Ureter (tissue), 1 donor: ENCODE results near the gene CAST. TPM values are rescaled to one million over a fixed set of nuclear protein-coding genes. Genes with fewer than 3 reads are reported as not detected.

ENCODE experiments used
- DNase-seq: peaks from one replicate; pipeline ENCODE4 v3.0.0-alpha.2; 2020; ENCODE audit warnings: low spot score
- total RNA-seq: library from RNA; stranded (reverse); gene quantifications from one replicate; pipeline ENCODE4 v1.2.4, GENCODE V29; 2023
- donor health status: DM: yes; HTN: yes; CAD: no.

Gene CAST
- total RNA-seq, 1 donor from 2014 or later, result 473 TPM

DNA sequence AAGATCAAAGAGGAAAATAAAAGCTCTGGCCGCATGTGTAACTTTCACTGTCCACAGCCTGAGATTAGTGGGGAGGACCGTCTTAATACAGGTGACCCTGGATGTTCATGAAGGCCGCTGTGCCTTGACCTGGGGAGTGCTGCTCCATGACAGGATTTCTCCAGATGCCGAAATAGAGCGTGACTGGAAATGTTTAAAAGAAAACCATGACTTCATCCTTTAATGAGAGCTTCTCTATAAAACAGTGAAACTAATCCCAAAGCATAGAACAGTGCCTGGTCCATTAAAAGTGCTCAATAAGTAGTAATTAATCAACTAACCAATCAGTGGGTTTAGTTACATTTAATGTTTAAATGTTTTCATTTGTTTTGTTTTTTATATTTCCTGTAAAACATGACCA, 82.8 kb downstream of the CAST start:
- DNase-seq, result no peak

DNA sequence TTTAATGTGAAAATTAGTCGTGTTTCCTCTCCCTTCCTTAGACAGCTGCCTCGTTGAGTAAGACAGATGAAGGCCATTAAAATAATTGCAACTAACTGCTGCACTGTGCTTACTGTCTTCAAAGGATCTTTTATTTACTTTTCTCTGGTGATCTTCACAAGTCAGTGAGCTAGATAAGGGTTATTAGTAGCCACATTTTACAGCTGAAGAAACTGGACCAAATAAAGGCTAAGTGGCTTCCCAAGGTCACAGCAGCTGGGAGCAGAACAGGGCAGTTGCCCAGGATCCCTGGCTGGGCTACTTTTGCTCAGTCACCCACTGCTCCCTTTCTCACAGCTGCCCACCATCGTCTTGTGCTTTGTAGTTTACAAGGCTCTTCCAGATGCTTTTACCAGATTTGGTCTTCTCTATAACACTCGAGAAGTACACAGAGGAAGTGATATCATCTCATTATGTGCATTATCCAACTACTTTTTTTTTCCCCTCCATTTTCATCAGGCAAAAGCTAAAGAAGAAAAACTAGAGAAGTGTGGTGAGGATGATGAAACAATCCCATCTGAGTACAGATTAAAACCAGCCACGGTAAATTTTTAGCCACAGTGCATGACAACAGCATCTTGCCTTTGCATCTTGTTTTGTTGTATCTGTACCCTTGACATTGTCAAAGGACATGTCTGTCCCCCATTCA, 83.8 kb downstream of the CAST start:
- DNase-seq, result no peak

DNA sequence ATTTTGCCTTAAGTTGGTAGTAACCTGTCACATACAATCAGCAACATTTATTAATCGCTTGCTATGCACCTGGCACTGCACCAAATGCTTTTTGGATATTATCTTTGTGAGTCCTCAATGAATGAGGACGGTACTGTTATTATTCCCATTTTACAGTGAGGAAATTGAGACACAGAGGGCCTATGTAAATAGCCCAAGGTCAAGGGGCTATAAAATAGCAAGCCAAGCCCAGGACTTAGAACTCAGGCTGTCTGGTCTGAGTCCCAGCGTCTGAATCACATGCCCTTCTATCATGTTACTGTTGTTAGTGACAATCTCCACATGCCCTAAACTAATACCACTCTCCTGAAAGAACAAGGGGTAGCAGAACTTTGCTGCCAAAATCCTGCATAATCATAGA, 85.5 kb downstream of the CAST start:
- DNase-seq, result no peak

DNA sequence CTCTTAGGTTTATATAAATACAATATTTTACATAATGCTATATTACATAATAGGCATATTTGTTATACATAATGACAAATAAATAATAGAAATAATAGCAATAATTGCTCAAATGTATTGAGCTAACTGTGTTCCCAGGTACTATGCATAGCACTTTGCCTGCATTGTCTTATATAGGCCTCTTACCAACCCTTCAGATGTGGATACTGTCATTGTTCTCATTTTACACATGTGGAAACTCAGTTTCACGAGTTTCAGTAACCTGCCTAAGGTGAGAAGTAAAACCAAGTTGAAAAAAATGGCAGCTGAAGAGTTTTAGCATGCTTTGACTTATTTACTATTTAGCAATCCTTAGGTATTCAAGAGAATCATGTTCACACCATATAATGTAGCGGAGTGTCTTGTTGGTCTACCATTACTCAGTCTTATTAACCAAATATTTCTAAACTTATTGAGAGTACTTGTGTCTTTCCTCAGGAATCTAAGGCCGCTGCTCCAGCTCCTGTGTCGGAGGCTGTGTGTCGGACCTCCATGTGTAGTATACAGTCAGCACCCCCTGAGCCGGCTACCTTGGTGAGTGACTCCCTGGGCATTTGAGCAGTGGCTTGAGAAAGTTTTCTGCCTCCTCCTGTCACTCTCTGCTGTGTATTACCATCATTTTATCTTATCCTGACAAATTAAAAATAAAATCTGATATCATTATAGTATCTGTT, 88.1 kb downstream of the CAST start:
- DNase-seq, result no peak

DNA sequence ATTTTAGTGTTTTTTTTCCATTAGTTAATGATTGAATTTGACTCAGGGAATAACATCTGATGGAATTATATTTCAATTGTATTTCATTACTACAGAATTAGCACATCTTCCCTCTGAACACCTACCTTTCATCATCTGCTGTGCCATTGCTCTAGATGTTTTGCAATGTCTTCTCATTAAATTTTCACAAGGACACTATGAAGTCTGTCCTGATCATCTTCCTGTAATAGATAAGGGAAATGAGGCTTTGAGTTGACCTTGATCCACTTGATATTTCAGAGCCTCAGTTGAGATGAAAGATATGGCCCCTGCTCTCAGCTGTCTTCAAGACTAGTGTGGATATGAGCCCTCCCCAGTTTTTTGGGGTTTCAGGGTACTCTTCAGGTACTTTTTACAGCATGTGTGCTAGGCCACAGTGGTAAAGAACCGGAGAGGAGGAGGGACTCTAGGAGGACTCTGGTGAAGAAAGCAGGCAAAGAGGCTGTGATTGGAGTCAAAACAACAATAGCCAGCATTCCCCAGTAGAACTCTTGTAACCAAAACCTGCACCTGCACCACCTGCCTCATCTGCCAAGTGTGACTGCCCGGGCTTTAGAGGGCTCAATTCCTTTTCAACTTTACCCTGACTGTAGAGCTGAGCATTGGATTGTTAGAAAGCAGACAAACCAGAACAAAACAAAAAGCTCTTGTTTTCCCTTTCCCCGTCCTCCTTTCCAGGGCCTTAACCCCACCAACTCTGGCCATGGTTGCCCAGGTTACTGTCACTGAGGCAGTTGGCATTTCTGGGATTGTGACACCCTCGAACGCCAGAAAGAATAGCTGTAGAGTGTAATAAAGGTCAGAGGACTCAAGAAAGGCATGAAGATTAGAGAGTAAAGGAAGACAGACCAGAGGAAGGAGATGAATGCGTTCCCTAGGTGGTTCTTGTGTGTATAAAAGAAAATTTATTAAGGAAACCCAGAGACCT, 89.3 kb downstream of the CAST start:
- DNase-seq, result no peak

DNA sequence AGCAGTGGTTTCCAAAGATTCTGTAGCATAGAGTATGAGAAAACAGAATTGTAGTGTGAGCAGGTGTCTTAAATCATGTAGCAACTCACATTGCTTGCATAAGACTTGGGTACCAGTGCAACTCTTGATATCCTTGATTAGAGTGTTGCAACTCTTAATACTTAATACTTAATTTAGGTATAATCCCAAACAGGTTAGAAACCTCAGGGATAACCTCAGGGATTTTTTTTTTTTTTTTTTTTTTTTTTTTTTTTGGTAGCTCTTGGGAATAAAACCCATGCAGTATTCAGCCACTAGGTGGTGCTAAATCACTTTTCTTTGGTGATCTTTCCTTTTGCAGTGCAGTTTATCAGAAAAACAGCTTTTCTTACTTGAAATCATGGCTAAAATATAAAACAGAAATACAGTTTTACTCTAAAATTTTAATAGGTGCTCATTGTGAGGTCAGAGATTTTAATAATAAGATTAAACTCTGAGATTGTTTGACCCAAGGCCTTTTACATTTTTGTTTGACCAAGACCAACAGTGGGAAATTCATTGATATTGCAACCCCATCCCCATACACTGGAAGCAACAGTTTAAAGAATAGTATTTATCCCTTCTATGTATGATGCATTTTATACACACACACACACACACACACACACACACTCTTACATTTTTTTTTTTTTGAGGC, 90.3 kb downstream of the CAST start:
- peak; percentile 54 for DNase-seq

DNA sequence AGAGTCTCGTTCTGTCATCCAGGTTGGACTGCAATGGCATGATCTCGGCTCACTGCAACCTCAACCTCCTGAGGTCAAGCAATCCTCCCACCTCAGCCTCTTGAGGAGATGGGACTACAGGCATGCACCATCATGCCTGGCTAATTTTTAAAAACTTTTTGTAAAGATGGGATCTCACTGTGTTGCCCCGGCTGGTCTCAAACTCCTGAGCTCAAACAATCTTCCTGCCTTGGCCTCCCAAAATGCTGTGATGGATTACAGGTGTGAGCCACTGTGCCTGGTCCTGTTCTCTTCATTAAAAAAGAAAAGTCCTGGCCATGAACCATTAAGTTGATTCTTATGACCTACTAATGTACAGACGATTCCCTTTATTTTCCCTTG, 90.8 kb downstream of the CAST start:
- DNase-seq, result no peak

DNA sequence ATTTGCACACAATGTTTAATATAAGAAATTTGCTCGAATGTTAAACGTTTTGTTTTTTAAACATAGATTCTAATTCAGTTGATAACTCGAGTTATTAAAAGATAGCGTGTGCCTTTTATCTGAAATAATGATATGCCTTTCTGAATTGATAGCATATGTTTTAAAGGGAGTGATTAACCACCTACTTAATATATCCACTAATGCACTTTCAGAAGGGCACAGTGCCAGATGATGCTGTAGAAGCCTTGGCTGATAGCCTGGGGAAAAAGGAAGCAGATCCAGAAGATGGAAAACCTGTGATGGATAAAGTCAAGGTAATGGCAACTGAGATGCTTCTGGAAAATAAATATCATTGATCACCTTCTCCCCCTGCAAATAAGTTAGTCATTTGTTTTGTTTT, 91.7 kb downstream of the CAST start:
- no peak for DNase-seq

DNA sequence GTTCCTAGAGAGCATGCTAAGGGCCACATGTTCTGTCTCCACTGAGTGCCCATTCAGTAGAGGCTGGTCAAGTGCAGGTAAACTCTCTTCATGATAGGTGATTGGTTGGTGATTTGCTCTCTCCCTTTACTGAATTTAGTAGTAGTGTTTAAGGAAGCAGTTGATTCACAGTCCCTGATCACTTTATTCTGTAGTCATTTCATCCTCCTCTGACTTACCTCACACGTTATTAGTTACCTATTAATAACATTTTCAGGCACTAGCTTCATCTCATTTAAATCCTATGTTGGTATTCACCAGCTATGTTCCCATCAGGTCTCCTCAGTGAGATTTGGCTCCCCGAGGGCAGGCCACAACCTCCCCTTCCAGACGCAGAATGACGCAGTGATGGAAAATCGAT, 93.7 kb downstream of the CAST start:
- no peak for DNase-seq

DNA sequence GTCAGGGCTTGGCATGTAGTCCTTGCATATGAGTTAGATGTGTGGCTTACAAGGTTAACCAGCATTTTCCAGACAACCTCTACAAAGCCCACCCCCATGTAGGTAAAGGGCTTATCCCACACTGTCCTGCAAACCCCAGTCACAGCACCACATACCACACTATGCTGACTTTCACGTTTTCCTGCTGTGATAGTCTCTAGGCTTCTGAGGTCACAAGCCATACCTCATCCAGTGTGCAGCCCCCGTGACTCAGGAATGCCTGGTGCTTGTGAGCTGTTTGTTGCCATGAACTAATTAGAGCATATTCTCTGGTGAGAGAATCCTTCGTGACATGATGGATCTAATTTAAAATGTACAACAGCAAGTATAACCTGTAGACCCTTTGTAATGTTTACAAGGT, 94.8 kb downstream of the CAST start:
- DNase-seq, result no peak

DNA sequence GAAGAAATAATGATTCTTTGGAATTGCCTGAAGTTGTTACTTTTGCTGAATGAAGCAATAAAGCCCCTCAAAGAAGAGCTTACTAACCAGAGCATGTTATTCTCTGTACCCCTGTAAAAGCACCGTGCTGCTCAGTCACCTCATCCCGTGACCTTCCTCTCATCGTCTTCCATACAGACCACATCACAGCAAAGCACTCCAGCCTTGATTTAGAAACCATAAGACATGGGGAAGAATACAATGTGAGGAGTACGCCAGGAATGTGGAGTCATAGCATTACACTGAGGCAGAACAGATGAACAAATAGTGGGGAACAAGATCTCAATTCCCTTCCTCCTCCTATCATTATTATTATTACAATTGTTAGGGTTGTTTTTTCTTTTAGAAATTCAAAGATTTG, 96.4 kb downstream of the CAST start:
- DNase-seq, result no peak

DNA sequence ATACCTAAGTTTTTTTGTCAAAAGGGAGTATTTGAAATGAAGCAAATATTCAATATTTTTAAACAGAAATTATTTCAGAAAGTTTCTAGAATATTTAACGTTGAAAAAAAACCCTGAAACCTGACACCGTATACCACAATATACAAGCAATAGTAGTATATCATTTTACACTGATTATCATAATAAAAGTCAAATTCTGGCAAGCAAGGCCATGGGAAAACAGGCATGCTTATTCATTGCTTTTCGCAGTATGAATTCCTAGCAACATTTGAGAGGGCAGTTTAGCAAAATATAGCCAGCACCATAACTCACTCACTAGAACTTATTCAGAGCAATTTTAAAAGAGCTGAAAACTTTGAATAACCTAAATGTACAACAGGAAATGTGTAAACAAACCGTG, 99.4 kb downstream of the CAST start:
- DNase-seq, result no peak

DNA sequence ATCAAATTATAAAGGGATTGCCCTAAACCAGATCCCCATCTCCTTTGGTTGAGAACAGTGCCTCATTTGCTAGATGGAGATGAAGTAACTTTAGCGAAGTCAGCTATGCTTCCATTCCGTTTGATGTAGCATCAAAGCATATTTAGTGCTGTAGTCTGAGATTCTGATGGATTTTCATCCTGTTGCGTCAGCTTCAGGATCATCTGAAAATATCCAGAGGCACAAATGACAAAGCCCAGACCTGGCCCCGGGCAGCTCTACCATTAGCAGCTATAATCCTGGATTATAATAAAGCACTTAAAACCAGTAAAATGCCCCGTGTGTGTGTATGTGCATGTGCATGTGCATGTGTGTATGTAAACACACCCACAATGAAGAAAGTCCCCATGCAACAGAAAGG, 100.8 kb downstream of the CAST start:
- DNase-seq, result no peak

DNA sequence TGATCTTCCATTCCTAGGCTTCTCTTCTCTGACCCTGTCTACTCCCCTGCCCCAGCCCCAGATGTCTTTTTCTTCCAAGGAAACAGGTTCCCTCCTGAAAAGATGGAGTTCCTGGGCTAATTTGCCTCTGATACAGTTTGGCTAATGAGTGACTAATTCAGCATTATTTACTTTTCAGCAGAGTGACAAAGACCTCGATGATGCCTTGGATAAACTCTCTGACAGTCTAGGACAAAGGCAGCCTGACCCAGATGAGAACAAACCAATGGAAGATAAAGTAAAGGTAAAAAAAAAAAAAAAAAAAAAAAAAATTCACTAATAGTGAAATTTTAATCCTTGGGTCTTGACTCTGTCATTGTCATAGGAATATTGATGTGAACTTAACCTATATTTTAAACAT, 102.9 kb downstream of the CAST start:
- DNase-seq, result no peak

DNA sequence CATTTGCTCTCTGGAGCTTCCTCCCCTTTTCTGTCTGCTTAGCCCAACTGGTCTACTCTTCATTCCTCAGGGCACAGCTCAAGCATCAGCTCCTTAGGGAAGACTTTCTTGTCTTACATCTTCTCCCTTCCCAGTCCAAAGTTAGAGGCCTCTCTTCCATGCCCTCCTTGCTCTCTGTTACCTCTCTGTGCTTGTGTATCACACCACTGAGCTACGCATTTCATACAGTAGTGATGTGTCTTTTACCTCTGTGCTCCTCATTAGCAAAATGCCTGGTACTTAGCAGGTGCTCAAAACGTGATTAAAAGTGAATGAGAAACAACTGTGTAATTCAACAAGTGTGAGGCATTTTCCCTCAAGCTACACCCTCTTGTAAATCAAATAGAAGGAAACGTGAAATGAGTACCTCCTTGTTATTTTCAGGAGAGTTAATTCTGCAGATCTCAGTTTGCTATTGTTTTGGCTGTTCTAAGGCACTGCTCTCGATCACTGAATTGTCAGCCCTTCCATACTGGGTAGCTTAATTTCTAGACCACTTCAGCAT, 106.6 kb downstream of the CAST start:
- DNase-seq, result no peak

DNA sequence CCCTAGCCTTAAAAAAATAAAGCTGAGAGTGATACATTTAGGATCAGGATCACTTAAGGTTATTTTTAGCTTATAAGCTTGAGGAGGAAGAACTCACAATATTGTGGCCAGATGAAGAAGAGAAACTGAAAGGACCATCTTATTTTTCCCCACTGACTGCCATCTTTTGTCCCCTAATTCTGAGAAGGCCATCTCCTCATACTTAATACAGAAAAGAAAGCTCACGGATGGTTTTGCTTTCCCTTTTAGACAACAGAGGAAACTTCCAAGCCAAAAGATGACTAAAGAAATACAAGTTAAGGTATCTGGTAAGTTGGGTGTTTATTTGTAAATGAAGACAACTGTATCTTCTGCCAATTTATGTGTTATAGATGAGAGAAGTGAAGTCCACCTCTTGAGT, 109.2 kb downstream of the CAST start:
- no peak for DNase-seq

DNA sequence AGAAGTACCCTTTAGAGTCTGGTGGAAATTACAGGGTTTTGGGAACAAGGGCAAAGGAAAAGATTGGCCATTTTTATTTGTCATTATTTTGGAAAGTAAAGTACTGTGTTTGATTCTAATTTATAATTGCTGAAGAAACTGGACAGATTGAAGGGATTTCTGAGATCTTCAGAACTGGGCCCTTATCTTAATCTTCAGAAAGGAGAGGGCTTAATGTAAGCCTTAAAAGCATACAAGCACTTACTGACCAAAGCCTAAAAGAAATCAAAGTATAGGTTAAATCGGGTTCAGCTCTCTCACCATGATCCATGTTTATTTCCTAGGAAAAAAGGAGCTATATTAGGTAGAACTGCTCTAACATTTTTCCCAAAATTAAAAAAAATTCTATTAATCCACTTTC, 109.9 kb downstream of the CAST start:
- no peak for DNase-seq

DNA sequence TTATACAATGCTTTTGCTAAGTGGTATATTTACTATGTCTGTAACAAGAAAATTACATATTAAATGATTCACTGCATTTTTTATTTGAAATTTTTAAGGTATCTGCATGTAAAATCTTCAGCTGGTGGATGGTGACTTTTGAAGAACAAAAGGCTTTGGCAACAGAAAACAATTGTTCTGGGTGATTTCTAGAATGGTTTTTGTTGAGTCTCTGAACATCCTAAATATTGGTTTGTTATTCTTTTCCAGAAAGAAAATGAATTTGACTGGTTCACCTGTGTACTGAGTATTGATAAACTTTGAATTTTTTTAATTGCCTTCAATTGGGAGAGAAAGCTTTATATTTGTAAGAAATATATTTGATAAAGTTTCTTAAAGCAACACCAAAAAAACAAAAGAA, 110.4 kb downstream of the CAST start:
- DNase-seq, result no peak

DNA sequence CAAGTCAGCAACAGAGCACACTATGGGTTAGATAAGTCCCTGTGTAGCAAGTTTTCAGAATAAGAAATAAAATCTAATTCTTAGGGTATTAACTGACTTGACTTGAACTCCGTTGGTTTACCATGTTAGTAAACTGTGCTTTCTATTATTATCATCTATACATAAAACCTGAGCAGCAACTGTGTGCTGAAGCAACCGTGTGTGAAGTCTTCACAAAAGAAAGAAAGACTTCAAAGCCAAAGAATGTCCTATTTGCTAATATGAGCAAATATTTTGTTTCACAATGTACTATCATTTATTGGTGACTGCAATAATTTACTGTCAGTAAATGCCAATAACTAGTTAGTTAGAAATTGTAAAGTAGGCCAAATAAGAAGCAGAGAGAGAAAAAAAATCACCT, 112.9 kb downstream of the CAST start:
- DNase-seq, result no peak

DNA sequence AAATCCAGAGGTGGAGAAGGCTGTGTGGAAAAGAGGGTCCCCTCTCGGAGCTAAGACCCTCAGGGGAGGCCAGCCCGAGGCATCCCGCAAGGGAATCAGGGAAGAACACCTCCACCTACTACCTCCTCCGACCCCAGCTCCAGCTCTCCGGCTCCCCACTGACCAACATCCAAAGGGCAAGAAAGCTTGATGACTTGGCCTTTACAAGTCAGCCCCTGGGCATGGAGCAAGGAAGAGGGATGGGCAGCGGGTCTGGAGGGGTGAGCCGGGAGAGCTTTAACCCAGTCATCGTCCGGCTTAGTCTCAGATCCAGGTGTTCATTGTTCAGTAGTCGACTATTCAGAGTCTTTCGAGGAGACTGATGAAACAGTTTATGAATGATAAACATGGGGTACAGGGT, 113.5 kb downstream of the CAST start:
- no peak for DNase-seq

DNA sequence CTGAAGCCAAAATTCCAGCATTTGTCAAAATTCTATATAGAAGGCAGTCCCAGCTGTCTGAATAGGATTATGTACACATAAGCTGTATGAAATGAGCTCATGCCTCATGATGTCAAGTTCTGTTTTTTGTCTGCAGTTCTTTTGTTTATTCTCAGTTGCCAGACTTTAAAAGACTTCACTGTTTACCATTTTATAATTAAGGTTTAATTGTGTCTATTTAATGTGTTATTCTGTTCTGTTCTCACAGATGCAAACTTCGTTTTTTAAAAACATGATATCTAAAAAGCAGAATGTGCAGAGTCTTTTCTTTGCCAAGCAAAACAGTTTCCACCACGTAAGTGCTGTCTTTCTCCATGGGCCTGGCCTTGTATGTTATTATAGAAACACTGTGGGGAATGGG, 114.4 kb downstream of the CAST start:
- no peak for DNase-seq

DNA sequence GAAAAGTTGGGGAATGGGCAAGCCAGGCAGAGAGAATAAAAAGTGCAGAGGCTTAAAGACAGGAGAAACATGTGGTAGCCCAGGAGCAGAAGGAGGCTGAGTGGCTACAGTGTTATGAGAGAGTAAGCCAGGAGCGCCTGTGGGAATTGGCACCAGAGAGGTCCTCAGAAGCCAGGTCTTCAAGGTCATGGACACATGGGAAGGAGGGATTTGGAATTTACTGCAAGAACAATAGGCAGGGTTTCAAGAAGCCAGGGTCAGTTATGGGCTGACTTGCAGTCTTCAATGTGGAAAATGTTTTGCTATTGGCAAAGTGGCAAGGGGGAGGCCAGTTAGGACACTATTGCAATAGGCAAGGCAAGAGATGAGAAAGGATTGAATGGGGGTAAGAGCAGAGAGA, 116.2 kb downstream of the CAST start:
- no peak for DNase-seq
